HG02678 (cell line): ENCODE results near the gene SRP72.

Experiments used
- ATAC-seq: cut with Tn5 transposase; IDR thresholded peaks from one replicate; pipeline ENCODE4 v1.9.1; 2021; ENCODE audit warnings: mild to moderate bottlenecking, moderate library complexity; ENCODE audit not compliant: unreplicated experiment

SRP72 gene

GRCh38 chr4:56540826-56541225 lies 73.4 kb downstream of the SRP72 start:
- ATAC-seq: no peak

GRCh38 chr4:56544573-56545131 lies 77.2 kb downstream of the SRP72 start:
- peak; percentile 99 for ATAC-seq

- ATAC-seq: no peak
Measured at GRCh38 chr4:56550642-56551041, 83.2 kb downstream of the SRP72 start.

GRCh38 chr4:56551516-56551915 lies 84.1 kb downstream of the SRP72 start:
- ATAC-seq: no peak

GRCh38 chr4:56552273-56552672 lies 84.9 kb downstream of the SRP72 start:
- no peak for ATAC-seq
